Lung (tissue), 12 donors: ENCODE data around the gene PRDM15. TPM values are rescaled to one million over a fixed set of nuclear protein-coding genes. Genes with fewer than 3 reads are reported as not detected.

Experiments
- ATAC-seq: fragments of 200-7000 bp; cut with Tn5 transposase; one replicate; pipeline ENCODE4 v1.9.1; 2020; ENCODE audit warnings: moderate number of reproducible peaks; ENCODE audit not compliant: insufficient read depth, low FRiP score
- DNase-seq, 3 donors: peaks; one replicate each; pipeline ENCODE4 v3.0.0-alpha.2; 2013 to 2017
- H3K27ac ChIP-seq, 2 donors: one replicate each; pipeline ENCODE4 v1.5.1; 2013; ENCODE audit warnings: mild to moderate bottlenecking in 2 of 2, moderate library complexity in 2 of 2, control low read depth in 1 of 2, inconsistent platforms in 1 of 2, low read depth in 1 of 2, low read length in 1 of 2
- H3K27me3 ChIP-seq, 3 donors: one replicate each; pipeline ENCODE4 v1.5.1; 2013; ENCODE audit warnings: low read length in 2 of 3; ENCODE audit not compliant: control insufficient read depth in 3 of 3, insufficient read depth in 3 of 3
- H3K36me3 ChIP-seq, 4 donors: one replicate each; pipeline ENCODE4 v1.5.1; 2013; ENCODE audit warnings: low read length in 4 of 4, mild to moderate bottlenecking in 1 of 4, moderate library complexity in 1 of 4; ENCODE audit not compliant: control insufficient read depth in 4 of 4, insufficient read depth in 4 of 4
- H3K4me1 ChIP-seq, 5 donors: one replicate each; pipeline ENCODE4 v1.5.1; 2013; ENCODE audit warnings: low read length in 5 of 5, mild to moderate bottlenecking in 2 of 5, moderate library complexity in 1 of 5; ENCODE audit not compliant: control insufficient read depth in 5 of 5, insufficient read depth in 5 of 5
- H3K4me3 ChIP-seq: one replicate; pipeline ENCODE4 v1.5.1; 2013; ENCODE audit warnings: mild to moderate bottlenecking, control low read depth, moderate library complexity
- H3K9ac ChIP-seq, 2 donors: one replicate each; pipeline ENCODE4 v1.5.1; 2013; ENCODE audit warnings: low read length in 2 of 2, control low read depth in 1 of 2; ENCODE audit not compliant: insufficient read depth in 1 of 2
- H3K9me3 ChIP-seq, 4 donors: one replicate each; pipeline ENCODE4 v1.5.1; 2013; ENCODE audit warnings: low read length in 3 of 4, mild to moderate bottlenecking in 1 of 4, moderate library complexity in 1 of 4; ENCODE audit not compliant: control insufficient read depth in 4 of 4, insufficient read depth in 3 of 4
- WGBS, 2 donors: extraction: QIAGEN DNeasy Blood & Tissue Kit; methylation state at CpG; one replicate each; pipeline ENCODE4 v1.1.7; 2013; 5-methylcytosine and 5-hydroxymethylcytosine counted together
- polyA plus RNA-seq, 2 donors: library from polyadenylated mRNA; stranded (reverse); fragments of 200-250 nt; gene quantifications; one replicate each; pipeline ENCODE4 v1.2.1, GENCODE V29; 2013
- total RNA-seq, 2 donors: library from RNA; depleted of rRNA in 1 of 2; stranded (reverse); fragments of >200 nt in 1 of 2; gene quantifications; one replicate each; pipeline ENCODE4 v1.2.1, GENCODE V29; 2014 to 2021
- TF ChIP-seq, protein P1 (sequence below): IDR thresholded peaks from 2 replicates; pipeline ENCODE4 v1.5.1; 2012; ENCODE audit warnings: mild to moderate bottlenecking; ENCODE audit errors: control extremely low read depth, extremely low read depth
- donor health status: control.
- donor health status: control.
- donor health status: Bipolar disorder and iron deficiency.
- donor health status: healthy.
- donor health status: DM: yes; HTN: yes; CAD: no.

Gene PRDM15
- total and polyA plus RNA-seq, 4 donors = 2.4 to 7.2 (median 4.1) TPM

DNA sequence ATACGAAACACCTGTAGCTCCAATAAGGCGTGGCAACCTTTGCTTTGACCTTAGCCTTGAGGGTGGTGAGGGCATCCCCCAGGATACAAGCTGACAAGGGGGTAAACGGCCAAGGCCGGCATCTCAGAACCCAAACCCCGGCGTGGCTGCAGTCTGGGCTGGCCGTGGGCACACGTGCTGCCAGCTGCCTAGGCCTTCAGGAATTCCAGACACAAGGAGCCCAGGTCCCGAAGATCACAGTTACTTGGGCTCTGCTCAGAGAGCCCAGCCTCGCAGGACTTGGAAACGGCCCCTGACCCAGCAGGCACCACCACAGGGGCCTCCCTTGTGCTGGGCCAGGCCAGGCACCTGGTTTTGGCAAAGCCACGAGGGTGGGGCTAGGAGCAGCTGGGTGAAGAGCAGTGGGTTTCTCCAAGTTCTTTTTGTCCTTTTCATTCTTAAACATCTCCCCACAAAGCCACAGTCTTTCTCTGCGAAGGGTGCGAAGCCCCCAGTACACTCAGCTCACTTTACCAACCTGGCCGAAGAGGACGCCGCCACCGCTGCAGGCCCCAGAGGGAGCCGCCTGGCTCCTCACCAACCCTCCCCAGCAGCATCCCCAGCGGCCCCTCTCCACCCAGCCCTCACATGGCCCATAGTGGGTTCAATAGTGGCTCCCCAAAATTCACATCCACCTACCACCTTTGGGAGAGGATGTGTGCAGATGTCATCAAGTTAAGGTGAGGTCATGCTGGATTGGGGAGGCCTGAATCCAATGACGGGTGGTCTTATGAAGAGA is 26.8 kb downstream of the PRDM15 start:
- TF ChIP-seq, protein P1, sequence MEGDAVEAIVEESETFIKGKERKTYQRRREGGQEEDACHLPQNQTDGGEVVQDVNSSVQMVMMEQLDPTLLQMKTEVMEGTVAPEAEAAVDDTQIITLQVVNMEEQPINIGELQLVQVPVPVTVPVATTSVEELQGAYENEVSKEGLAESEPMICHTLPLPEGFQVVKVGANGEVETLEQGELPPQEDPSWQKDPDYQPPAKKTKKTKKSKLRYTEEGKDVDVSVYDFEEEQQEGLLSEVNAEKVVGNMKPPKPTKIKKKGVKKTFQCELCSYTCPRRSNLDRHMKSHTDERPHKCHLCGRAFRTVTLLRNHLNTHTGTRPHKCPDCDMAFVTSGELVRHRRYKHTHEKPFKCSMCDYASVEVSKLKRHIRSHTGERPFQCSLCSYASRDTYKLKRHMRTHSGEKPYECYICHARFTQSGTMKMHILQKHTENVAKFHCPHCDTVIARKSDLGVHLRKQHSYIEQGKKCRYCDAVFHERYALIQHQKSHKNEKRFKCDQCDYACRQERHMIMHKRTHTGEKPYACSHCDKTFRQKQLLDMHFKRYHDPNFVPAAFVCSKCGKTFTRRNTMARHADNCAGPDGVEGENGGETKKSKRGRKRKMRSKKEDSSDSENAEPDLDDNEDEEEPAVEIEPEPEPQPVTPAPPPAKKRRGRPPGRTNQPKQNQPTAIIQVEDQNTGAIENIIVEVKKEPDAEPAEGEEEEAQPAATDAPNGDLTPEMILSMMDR = no peak
- Histone ChIP-seq H3K27ac (no peak overlapping the region), H3K4me3 (no peak overlapping the region), H3K9ac (no peak overlapping the region), H3K9me3 (no peaks in the 10 kb centered on the region), H3K4me1 (peaks cover 0 to 9% (median 0%) of the 10 kb centered on the region in 5 donors), H3K27me3 (no peaks in the 10 kb centered on the region), H3K36me3 (peaks cover 3 to 27% (median 14%) of the 10 kb centered on the region in 4 donors)
- WGBS, 2 donors = 93% methylated on average over 21 of the region's 21 CpGs
- DNase-seq = no peak
- ATAC-seq = no peak

DNA sequence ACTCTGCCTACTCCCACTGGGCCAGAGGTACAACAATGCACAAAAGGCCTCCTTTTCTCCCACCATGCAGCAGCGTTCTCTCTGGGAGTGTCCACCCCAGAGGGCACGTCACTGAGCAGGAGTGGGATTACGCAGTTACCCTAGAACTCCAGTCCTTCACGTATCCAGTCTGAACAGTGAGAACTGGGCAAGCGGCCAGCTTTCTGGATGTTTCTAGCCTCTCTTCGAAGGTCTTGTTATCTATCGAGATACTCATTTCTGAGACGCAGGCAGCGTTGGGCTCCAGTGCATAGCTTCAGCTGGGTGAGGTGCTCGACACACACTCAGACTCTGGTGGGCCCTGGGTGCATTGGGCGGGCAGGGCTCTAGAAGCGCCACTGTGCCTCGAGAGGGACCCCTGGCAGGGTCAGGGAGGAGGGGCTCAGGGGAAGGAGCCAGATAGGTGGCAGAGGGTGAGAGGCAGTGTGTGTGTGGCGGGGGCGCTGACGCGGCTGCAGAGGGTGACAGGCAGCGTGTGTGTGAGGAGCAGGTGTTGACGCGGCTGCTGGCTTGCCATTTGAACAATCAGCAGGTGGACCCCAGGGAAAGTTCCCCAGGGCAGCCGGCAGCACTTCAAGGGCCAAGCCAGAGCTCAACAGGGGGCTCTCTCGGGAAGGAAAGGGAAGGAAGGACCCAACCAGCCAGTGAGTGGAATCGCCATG is 27.9 kb downstream of the PRDM15 start:
- no peak for ATAC-seq
- H3K9ac ChIP-seq = no peak overlapping the region
- 86 to 93% methylated on average over 23 of the region's 23 CpGs for WGBS, 2 donors
- TF ChIP-seq, protein P1 = no peak
- DNase-seq = peak in 2 of 3 donors; percentile 31
- H3K4me3 ChIP-seq = no peak overlapping the region
- peaks cover 0 to 9% (median 0%) of the 10 kb centered on the region in 5 donors for H3K4me1 ChIP-seq
- no peaks in the 10 kb centered on the region for H3K27me3 ChIP-seq
- no peaks in the 10 kb centered on the region for H3K9me3 ChIP-seq
- H3K27ac ChIP-seq = no peak overlapping the region
- H3K36me3 ChIP-seq = peaks cover 0 to 24% (median 10%) of the 10 kb centered on the region in 4 donors

DNA sequence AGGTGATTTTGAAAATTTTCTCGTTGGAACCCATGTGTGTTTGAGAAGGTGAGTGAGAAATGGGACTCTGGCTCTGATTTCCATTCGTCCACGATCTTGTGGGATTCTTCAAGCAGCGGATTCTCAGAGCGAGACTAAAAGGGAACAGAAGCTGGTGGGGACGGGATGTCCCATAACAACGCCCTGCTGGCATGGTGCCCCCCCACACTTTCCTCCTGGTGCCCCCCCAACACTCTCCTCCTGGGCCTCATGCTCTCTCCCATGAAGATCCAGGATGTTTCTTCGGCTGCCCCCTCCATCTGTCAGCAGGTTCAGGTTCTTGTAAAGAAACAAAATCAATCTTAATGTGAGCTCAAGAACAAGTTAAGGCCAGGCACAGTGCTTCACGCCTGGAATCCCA is 29.1 kb downstream of the PRDM15 start:
- TF ChIP-seq, protein P1 = no peak
- H3K27me3 ChIP-seq = no peaks in the 10 kb centered on the region
- no peak overlapping the region for H3K27ac ChIP-seq
- ATAC-seq (no peak), DNase-seq (no peak)
- no peaks in the 10 kb centered on the region for H3K9me3 ChIP-seq
- 94 to 98% methylated on average over 9 of the region's 9 CpGs for WGBS, 2 donors
- no peak overlapping the region for H3K9ac ChIP-seq
- no peak overlapping the region for H3K4me3 ChIP-seq
- peaks cover 0 to 9% (median 0%) of the 10 kb centered on the region in 5 donors for H3K4me1 ChIP-seq
- H3K36me3 ChIP-seq = peaks cover 0 to 21% (median 9%) of the 10 kb centered on the region in 4 donors
